NCI-H2171 (cell line): ENCODE data around the gene IL13.
"Not testable (repeated sequence)": the region's sequence is repeated elsewhere in the genome, so short reads cannot be mapped to it uniquely, and the experiment has no call there.

Experiments
- DNase-seq: peaks from one replicate; lab custom pipeline; 2025; lab: John Stamatoyannopoulos, UW

IL13 gene

GRCh38 chr5:132688536-132689339 lies 30.8 kb downstream of the IL13 start:
- no peak for DNase-seq

DNA sequence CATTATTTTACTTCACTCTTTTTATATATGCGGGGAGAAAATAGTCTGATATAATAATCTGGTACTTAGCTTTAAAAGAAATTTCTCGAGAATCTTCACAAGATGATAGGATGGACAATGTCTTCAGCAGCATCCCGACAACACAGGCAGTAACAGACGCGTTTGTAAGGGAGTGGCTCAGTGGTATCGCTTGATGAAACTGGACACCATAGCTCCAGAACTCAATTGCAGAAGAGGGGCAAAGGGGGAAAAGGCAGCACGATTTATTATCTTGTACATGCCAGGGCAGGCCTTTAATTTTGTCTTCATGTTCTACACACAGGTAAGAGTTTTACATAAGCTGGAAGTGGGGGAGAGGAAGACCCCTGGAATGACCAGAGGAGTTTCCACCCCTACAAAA lies 31.5 kb downstream of the IL13 start:
- DNase-seq: no peak

- DNase-seq: no peak
Measured at GRCh38 chr5:132690156-132690555, 32.2 kb downstream of the IL13 start.

DNA sequence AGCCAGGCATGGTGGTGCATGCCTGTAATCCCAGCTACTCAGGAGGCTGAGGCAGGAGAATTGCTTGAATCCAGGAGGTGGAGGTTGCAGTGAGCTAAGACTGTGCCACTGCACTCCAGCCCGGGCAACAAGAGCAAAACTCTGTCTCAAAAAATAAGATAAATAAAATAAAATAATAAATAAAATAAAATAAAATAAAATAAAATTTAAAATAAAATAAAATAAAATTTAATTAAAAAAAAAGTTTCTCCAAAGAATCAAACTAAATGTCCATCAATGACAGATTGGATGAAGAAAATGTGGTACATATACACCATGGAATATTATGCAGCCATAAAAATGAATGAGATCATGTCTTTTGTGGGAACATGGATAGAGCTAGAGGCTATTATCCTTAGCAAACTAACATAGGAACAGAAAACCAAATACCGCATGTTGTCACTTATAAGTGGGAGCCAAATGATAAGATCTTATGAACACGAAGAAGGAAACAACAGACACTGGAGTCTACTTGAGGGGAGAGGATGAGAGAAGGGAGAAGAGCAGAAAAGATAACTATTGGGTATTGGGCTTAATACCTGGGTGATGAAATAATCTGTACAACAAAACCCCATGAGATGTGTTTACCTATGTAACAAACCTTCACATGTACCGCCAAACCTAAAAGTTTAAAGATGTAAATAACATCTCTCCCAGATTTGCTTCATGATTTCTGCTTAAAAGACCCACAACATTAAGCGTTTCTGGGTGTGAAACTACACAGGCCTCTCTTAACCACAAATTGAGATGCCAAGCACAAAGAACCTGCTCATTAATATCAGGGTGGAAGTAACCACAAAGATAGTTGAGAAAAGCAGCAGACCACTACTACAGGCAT lies 34.0 kb downstream of the IL13 start:
- not testable (repeated sequence) for DNase-seq

- no peak for DNase-seq
Measured at GRCh38 chr5:132692632-132692967, 34.6 kb downstream of the IL13 start.

DNA sequence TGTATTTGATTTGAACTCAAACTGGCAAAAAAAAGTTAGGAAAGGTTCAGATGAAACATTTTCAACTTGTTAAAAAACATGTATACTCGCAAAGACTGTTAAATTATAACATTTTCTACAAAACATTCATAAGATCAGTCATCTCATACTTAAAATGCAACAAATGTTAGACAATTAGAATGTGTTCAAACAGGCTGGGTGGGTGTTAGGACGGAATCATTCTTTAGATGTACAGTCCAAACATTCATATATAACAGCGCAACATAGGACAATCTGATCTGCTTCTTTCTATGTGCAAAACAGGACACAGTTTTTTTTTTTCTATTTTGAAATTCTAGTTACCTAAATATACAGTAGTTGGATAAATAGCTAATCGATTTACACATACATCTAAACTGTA lies 38.0 kb downstream of the IL13 start:
- DNase-seq: no peak

- no peak for DNase-seq
Measured at GRCh38 chr5:132704875-132705274, 46.9 kb downstream of the IL13 start.

GRCh38 chr5:132708645-132709044 lies 50.7 kb downstream of the IL13 start:
- no peak for DNase-seq
